Measurements from ENCODE around the gene GPR161. TPM values are rescaled to one million over a fixed set of nuclear protein-coding genes. Genes with fewer than 3 reads are reported as not detected.

Gene GPR161
- total and polyA plus RNA-seq, 7 donors: 0.60 to 23.0 (median 8.9) TPM

- Histone ChIP-seq H3K9me3 (no peaks in the 10 kb centered on the region), H3K27ac (peak overlapping the region; percentile 54 to 69 (median 56)), H3K4me3 (no peak overlapping the region), H3K4me1 (peaks cover 0 to 41% (median 22%) of the 10 kb centered on the region in 4 donors), H3K27me3 (no peaks in the 10 kb centered on the region), H3K36me3 (peaks cover 0 to 26% (median 2%) of the 10 kb centered on the region in 4 donors)
- peak; percentile 76 for DNase-seq
- intact Hi-C loops (cut with DNase I): loop anchor here (2.0 to 10.0 kb wide), 3 partner anchors 52 to 370 kb away; partner anchors contain the start of genes DCAF6, GPR161 and MPC2
- no peak for TF ChIP-seq POLR2A (IDR thresholded peaks at IDR 0.05)
- TF ChIP-seq EP300 (IDR thresholded peaks at IDR 0.05): no peak
- TF ChIP-seq CTCF (IDR thresholded peaks at IDR 0.05): peak; percentile 37 to 86 (median 70)
- 39 to 62% methylated on average over 13 of the region's 13 CpGs for WGBS, 2 donors
These were observed 52.1 kb downstream of the GPR161 start for GRCh38 chr1:168084396-168085231.

DNA sequence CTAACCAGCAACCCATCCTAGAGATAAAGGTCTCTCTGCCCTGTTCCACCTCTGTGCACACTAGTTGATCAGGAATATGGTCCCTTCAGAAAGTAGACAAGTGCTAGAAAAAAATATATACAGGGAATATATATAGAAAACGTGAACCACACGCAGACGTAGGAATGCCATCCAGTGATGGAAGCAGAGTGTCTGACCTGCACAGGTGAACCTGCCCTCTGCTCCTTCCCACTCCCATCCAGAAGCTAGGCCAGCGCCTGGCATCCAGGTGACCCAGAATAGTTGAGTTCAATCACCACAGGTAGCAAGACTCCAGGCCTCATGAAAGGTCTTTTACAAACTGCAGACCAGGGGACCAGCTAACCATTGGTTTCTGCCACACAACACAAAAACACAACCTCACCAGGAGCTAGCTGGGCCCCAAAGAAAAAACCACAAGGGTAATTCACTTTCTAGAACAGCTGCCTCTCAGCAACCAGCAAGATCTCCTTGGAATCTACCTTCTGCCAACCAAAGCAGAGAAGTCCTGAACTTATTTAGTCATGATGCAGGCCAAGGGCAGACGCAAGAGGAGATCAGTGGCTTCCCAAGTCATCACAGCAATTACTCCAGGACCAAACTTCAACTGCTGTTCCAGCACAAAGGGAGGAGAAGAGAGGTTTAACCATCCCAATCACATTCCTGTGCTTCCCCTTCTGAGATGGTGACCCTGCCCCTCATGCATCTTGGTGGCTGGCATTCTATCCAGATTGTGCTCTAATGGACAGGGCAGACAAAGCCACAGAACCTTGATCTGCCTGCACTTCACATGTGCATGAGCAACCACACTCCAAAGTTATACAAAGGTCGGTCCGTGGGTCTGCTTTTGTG, 53.0 kb downstream of the GPR161 start:
- Histone ChIP-seq H3K4me1 (peaks cover 0 to 46% (median 24%) of the 10 kb centered on the region in 4 donors), H3K4me3 (no peak overlapping the region), H3K27ac (peak overlapping the region in 2 of 4 donors; percentile 3 to 54), H3K9me3 (no peaks in the 10 kb centered on the region), H3K36me3 (peaks cover 0 to 21% (median 2%) of the 10 kb centered on the region in 4 donors), H3K27me3 (no peaks in the 10 kb centered on the region)
- 92 to 94% methylated on average over 7 of the region's 7 CpGs for WGBS, 2 donors
- TF ChIP-seq CTCF (IDR thresholded peaks at IDR 0.05): no peak
- TF ChIP-seq POLR2A (IDR thresholded peaks at IDR 0.05): no peak
- no peak for TF ChIP-seq POLR2AphosphoS5 (IDR thresholded peaks at IDR 0.05)
- TF ChIP-seq EP300 (IDR thresholded peaks at IDR 0.05): no peak
- intact Hi-C loops (cut with DNase I): loop anchor here (2.0 to 10.0 kb wide), 3 partner anchors 53 to 369 kb away; partner anchors contain the start of genes DCAF6, GPR161 and MPC2
- peak; percentile 37 for DNase-seq

DNA sequence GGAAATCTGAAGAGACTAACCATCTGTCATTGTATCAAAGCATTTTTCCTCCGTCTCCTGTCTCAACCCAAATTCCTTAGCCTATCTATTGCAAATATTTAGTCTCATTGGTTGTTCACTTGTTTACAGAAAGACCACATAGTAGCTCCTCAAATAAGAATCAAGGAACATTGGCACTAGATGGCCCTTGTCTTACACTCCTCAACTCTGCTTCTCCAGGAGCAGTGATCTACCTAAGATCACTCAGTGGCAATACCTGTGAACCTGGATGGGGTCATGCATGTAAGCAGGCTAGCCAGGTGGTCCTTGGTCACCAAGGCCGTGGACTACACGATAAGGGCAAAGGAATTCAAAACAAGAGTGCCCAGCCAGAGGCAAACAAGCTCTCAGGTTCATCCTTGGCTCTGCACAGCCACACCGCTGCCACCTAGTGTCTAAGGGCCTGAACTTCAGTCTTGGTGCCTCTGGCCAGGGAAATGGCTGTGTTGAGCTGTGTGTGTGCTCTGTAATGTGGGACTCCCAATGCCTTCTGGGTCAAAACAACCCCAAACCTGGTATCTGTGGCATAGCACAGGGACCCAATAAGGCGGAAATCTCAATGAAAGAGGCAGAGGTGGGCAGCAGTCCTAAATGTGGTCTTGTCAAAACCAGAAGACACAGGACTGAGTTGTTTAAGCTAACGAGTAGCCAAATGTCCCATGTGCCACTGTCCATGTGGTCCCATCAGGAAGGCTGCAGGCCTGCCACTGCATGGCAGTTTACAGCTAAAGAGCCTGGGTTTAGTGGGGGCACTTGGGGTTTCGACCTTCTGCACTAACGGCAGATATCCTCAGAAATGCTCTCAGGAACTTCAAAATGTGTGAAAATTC, 54.5 kb downstream of the GPR161 start:
- TF ChIP-seq CTCF (IDR thresholded peaks at IDR 0.05) (peak; percentile 66 to 87 (median 82)), EP300 (IDR thresholded peaks at IDR 0.05) (no peak), POLR2A (IDR thresholded peaks at IDR 0.05) (no peak), POLR2AphosphoS5 (IDR thresholded peaks at IDR 0.05) (peak in 2 of 4 donors; percentile 25 to 26)
- DNase-seq: peak; percentile 83
- Histone ChIP-seq H3K4me3 (no peak overlapping the region), H3K36me3 (peaks cover 0 to 26% (median 2%) of the 10 kb centered on the region in 4 donors), H3K9me3 (no peaks in the 10 kb centered on the region), H3K27ac (peak overlapping the region in 3 of 4 donors; percentile 11 to 80 (median 42)), H3K27me3 (no peaks in the 10 kb centered on the region), H3K4me1 (peaks cover 0 to 46% (median 24%) of the 10 kb centered on the region in 4 donors)
- WGBS, 2 donors: 51 to 55% methylated on average over 8 of the region's 8 CpGs
- intact Hi-C loops (cut with DNase I): loop anchor here (5.0 to 10.0 kb wide), 2 partner anchors 145 to 367 kb away; partner anchors contain the start of genes DCAF6 and MPC2
